Sigmoid colon (tissue), 4 donors: ENCODE results near the gene CAMK2N1.

Source experiments
- EP300 ChIP-seq, 4 donors: sonication (generic); formaldehyde crosslinking; IDR thresholded peaks; one replicate each; pipeline ENCODE4 v1.6.1; 2017; ENCODE audit warnings: antibody characterized with exemption in 4 of 4
- POLR2AphosphoS5 ChIP-seq, 4 donors: sonication (generic); formaldehyde crosslinking; IDR thresholded peaks; one replicate each; pipeline ENCODE4 v1.6.1; 2017; ENCODE audit warnings: antibody characterized with exemption in 4 of 4
- TF ChIP-seq, protein P1 (sequence below), 4 experiments: fragments of 450-650 bp in 3 of 4; fragments of 200-600 bp in 1 of 4; IDR thresholded peaks; one replicate each; pipeline ENCODE4 v1.5.1; 2016 to 2019; ENCODE audit warnings: antibody characterized with exemption in 4 of 4, mild to moderate bottlenecking in 3 of 4, moderate library complexity in 2 of 4

DNA sequence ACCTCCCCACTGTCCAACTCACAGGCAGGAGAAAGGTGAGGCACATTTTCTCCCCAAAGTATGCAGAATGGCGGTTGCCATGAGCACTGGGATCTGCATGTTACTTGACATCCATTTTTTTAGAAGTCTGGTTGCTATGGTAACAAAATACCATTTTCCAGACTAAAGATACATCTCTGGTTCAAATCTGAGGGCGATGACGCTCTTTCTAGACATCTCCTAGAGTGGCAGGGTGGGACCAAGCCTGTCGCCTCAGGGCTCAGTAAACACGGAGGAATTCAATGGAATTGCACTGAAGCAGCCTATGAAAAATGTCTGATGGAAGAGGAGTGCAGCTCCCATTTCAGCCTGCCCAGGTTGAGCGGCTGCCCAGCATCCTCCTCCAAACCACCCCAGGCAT, 44.9 kb upstream of the CAMK2N1 start:
- TF ChIP-seq POLR2AphosphoS5 (IDR thresholded peaks at IDR 0.05) (no peak), EP300 (IDR thresholded peaks at IDR 0.05) (no peak)
- TF ChIP-seq, protein P1, sequence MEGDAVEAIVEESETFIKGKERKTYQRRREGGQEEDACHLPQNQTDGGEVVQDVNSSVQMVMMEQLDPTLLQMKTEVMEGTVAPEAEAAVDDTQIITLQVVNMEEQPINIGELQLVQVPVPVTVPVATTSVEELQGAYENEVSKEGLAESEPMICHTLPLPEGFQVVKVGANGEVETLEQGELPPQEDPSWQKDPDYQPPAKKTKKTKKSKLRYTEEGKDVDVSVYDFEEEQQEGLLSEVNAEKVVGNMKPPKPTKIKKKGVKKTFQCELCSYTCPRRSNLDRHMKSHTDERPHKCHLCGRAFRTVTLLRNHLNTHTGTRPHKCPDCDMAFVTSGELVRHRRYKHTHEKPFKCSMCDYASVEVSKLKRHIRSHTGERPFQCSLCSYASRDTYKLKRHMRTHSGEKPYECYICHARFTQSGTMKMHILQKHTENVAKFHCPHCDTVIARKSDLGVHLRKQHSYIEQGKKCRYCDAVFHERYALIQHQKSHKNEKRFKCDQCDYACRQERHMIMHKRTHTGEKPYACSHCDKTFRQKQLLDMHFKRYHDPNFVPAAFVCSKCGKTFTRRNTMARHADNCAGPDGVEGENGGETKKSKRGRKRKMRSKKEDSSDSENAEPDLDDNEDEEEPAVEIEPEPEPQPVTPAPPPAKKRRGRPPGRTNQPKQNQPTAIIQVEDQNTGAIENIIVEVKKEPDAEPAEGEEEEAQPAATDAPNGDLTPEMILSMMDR (IDR thresholded peaks at IDR 0.05), result no peak
